Lung (tissue), 12 donors: ENCODE data around the gene MYOD1. TPM values are rescaled to one million over a fixed set of nuclear protein-coding genes. Genes with fewer than 3 reads are reported as not detected.

Experiments used
- ATAC-seq: fragments of 200-7000 bp; cut with Tn5 transposase; one replicate; pipeline ENCODE4 v1.9.1; 2020; ENCODE audit warnings: moderate number of reproducible peaks; ENCODE audit not compliant: insufficient read depth, low FRiP score
- DNase-seq, 3 donors: peaks; one replicate each; pipeline ENCODE4 v3.0.0-alpha.2; 2013 to 2017
- H3K27ac ChIP-seq, 2 donors: one replicate each; pipeline ENCODE4 v1.5.1; 2013; ENCODE audit warnings: mild to moderate bottlenecking in 2 of 2, moderate library complexity in 2 of 2, control low read depth in 1 of 2, inconsistent platforms in 1 of 2, low read depth in 1 of 2, low read length in 1 of 2
- H3K27me3 ChIP-seq, 3 donors: one replicate each; pipeline ENCODE4 v1.5.1; 2013; ENCODE audit warnings: low read length in 2 of 3; ENCODE audit not compliant: control insufficient read depth in 3 of 3, insufficient read depth in 3 of 3
- H3K36me3 ChIP-seq, 4 donors: one replicate each; pipeline ENCODE4 v1.5.1; 2013; ENCODE audit warnings: low read length in 4 of 4, mild to moderate bottlenecking in 1 of 4, moderate library complexity in 1 of 4; ENCODE audit not compliant: control insufficient read depth in 4 of 4, insufficient read depth in 4 of 4
- H3K4me1 ChIP-seq, 5 donors: one replicate each; pipeline ENCODE4 v1.5.1; 2013; ENCODE audit warnings: low read length in 5 of 5, mild to moderate bottlenecking in 2 of 5, moderate library complexity in 1 of 5; ENCODE audit not compliant: control insufficient read depth in 5 of 5, insufficient read depth in 5 of 5
- H3K4me3 ChIP-seq: one replicate; pipeline ENCODE4 v1.5.1; 2013; ENCODE audit warnings: mild to moderate bottlenecking, control low read depth, moderate library complexity
- H3K9ac ChIP-seq, 2 donors: one replicate each; pipeline ENCODE4 v1.5.1; 2013; ENCODE audit warnings: low read length in 2 of 2, control low read depth in 1 of 2; ENCODE audit not compliant: insufficient read depth in 1 of 2
- H3K9me3 ChIP-seq, 4 donors: one replicate each; pipeline ENCODE4 v1.5.1; 2013; ENCODE audit warnings: low read length in 3 of 4, mild to moderate bottlenecking in 1 of 4, moderate library complexity in 1 of 4; ENCODE audit not compliant: control insufficient read depth in 4 of 4, insufficient read depth in 3 of 4
- WGBS, 2 donors: extraction: QIAGEN DNeasy Blood & Tissue Kit; methylation state at CpG; one replicate each; pipeline ENCODE4 v1.1.7; 2013; 5-methylcytosine and 5-hydroxymethylcytosine counted together
- polyA plus RNA-seq, 2 donors: library from polyadenylated mRNA; stranded (reverse); fragments of 200-250 nt; gene quantifications; one replicate each; pipeline ENCODE4 v1.2.1, GENCODE V29; 2013
- total RNA-seq, 2 donors: library from RNA; depleted of rRNA in 1 of 2; stranded (reverse); fragments of >200 nt in 1 of 2; gene quantifications; one replicate each; pipeline ENCODE4 v1.2.1, GENCODE V29; 2014 to 2021
- TF ChIP-seq, protein P1 (sequence below): IDR thresholded peaks from 2 replicates; pipeline ENCODE4 v1.5.1; 2012; ENCODE audit warnings: mild to moderate bottlenecking; ENCODE audit errors: control extremely low read depth, extremely low read depth
- donor health status: control.
- donor health status: control.
- donor health status: Bipolar disorder and iron deficiency.
- donor health status: healthy.
- donor health status: DM: yes; HTN: yes; CAD: no.

The MYOD1 gene
- total and polyA plus RNA-seq, 4 donors, result not detected

DNA sequence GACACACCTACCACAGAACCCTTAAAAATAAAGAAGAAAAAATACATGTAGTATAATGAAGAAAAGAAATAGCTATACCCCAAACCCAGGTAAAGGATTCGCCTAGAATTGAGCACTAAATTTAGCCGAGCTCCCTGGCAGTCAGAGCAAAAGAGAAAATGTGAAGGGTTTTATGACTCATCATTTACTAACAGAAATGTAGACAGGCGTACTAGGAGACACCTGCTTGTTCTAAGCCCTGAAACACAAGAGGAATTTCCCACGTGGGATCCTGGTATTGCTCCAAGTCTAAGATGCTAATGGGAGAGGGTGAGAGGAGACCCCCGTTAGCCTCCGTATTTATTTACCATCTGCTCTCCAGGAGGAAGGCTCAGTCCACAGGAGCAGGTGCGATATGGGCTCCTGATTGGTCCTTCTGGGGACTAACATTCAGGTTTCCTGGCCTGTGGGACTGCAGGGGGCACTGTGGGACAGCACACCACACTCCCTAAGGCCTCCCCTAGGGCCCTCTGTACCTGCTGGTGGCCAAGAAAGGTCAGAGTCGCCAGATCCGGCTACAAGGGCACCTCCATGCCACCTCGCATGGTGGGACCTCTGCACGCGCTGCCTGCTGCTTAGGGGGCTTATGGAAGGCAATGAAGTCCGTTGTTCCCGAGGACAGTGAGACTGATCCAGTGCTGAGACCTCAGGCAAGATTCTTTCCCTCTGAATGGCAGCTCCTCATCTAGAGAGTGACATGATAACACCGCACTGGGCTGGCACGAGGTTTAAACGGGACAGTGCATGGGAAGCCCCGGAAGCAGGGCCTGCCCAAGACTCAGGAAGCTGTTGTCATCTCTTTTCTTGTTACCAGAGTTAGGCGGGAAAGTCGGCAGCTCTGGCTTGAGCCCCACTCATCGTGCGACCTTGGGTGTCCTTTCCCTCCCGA is 41.0 kb downstream of the MYOD1 start:
- Histone ChIP-seq H3K9me3 (no peaks in the 10 kb centered on the region), H3K27ac (no peak overlapping the region), H3K4me3 (no peak overlapping the region), H3K4me1 (no peaks in the 10 kb centered on the region), H3K27me3 (no peaks in the 10 kb centered on the region), H3K36me3 (no peaks in the 10 kb centered on the region), H3K9ac (no peak overlapping the region)
- peak in 1 of 3 donors; percentile 28 for DNase-seq
- TF ChIP-seq, protein P1, sequence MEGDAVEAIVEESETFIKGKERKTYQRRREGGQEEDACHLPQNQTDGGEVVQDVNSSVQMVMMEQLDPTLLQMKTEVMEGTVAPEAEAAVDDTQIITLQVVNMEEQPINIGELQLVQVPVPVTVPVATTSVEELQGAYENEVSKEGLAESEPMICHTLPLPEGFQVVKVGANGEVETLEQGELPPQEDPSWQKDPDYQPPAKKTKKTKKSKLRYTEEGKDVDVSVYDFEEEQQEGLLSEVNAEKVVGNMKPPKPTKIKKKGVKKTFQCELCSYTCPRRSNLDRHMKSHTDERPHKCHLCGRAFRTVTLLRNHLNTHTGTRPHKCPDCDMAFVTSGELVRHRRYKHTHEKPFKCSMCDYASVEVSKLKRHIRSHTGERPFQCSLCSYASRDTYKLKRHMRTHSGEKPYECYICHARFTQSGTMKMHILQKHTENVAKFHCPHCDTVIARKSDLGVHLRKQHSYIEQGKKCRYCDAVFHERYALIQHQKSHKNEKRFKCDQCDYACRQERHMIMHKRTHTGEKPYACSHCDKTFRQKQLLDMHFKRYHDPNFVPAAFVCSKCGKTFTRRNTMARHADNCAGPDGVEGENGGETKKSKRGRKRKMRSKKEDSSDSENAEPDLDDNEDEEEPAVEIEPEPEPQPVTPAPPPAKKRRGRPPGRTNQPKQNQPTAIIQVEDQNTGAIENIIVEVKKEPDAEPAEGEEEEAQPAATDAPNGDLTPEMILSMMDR, result peak; percentile 15
- peak; percentile 62 for ATAC-seq
- 56 to 63% methylated on average over 23 of the region's 23 CpGs for WGBS, 2 donors

DNA sequence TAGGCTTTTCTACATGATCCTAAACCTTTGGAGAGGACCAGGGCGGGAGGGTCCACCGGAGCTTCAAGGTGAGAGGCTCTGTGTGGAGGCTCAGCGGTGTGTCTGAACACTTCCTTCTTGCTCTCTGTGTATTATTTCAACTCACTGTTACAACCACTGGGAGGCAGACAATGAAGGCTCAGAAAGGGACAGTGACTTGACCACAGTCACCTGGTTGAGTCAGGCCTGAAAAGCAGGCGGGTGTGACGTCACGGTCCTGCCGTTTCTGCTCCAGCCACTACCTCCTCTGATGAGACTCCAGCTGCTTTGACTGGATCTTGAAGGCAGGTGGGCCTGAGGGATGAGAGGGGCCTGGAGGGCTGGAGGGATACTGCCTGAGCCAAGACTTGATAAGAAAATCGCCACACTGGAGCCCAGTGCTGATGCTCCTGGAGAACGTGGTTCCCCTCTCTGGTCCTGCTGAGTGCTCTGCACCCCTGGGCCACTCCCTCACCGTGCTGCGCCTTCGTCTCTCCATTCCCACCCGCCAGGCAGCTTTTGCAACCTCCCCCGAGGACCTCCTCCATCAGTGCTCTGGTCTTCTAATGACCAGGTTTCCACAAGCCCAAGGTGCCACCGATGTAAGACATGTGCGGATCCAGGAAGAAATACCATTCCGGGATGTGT is 43.1 kb downstream of the MYOD1 start:
- H3K4me1 ChIP-seq, result no peaks in the 10 kb centered on the region
- 88 to 91% methylated on average over 17 of the region's 17 CpGs for WGBS, 2 donors
- H3K4me3 ChIP-seq, result no peak overlapping the region
- H3K27me3 ChIP-seq, result no peaks in the 10 kb centered on the region
- ATAC-seq, result no peak
- H3K9ac ChIP-seq, result no peak overlapping the region
- no peaks in the 10 kb centered on the region for H3K9me3 ChIP-seq
- no peak overlapping the region for H3K27ac ChIP-seq
- no peaks in the 10 kb centered on the region for H3K36me3 ChIP-seq
- TF ChIP-seq, protein P1, result no peak
- no peak for DNase-seq

DNA sequence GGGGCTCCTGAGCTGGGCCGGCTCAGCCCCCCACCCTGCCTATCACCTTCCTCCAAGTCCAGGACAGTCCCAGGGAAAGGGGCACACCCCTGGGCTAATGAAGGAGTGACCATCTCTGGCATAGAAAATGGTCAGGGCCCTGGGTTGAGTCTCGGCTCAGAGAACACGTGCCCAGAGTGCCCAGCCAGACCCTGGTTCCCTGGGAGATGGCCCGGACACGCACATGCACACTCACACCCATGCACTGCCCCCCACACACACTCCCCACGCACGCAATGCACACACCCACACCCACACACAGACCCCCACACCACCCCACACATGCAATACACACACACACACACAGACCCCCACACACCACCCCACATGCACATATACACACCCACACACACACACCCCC is 43.9 kb downstream of the MYOD1 start:
- H3K4me3 ChIP-seq, result no peak overlapping the region
- no peaks in the 10 kb centered on the region for H3K27me3 ChIP-seq
- H3K9ac ChIP-seq, result no peak overlapping the region
- TF ChIP-seq, protein P1, result no peak
- 85 to 86% methylated on average over 7 of the region's 7 CpGs for WGBS, 2 donors
- no peak overlapping the region for H3K27ac ChIP-seq
- DNase-seq (no peak), ATAC-seq (no peak)
- H3K4me1 ChIP-seq, result no peaks in the 10 kb centered on the region
- H3K9me3 ChIP-seq, result no peaks in the 10 kb centered on the region
- no peaks in the 10 kb centered on the region for H3K36me3 ChIP-seq
